GM12801 (cell line): ENCODE measurements around the gene PRKD2.

ENCODE experiments used
- CTCF ChIP-seq: IDR thresholded peaks from one replicate; pipeline ENCODE4 v1.5.1; 2011; ENCODE audit warnings: control low read depth; ENCODE audit not compliant: insufficient read length; ENCODE audit errors: extremely low read depth

PRKD2 gene

GRCh38 chr19:46730595-46730994 lies 13.7 kb upstream of the PRKD2 start:
- no peak for TF ChIP-seq CTCF

GRCh38 chr19:46730187-46730586 lies 13.3 kb upstream of the PRKD2 start:
- no peak for TF ChIP-seq CTCF

GRCh38 chr19:46729696-46730095 lies 12.8 kb upstream of the PRKD2 start:
- no peak for TF ChIP-seq CTCF

- TF ChIP-seq CTCF, result no peak
These were observed 11.9 kb upstream of the PRKD2 start for GRCh38 chr19:46728693-46729339.

GRCh38 chr19:46728208-46728607 lies 11.3 kb upstream of the PRKD2 start:
- TF ChIP-seq CTCF, result no peak

- TF ChIP-seq CTCF, result no peak
These were observed 10.8 kb upstream of the PRKD2 start for GRCh38 chr19:46727757-46728156.

GRCh38 chr19:46726971-46727501 lies 10.1 kb upstream of the PRKD2 start:
- TF ChIP-seq CTCF, result no peak
